Activated B cell treated with CpG ODN at 0.5 μM for 24 hours (primary cell): ENCODE results near the gene PRKX. TPM values are rescaled to one million over a fixed set of nuclear protein-coding genes. Genes with fewer than 3 reads are reported as not detected.

ENCODE experiments used
- ATAC-seq: fragments of 200-7000 bp; cut with Tn5 transposase; one replicate; pipeline ENCODE4 v1.10.0; 2021; ENCODE audit warnings: low read depth, mild to moderate bottlenecking, moderate library complexity
- CTCF ChIA-PET: fragments of 350-600 bp; sonication (Branson Sonifier 250); formaldehyde crosslinking; loops from one replicate; lab custom pipeline; 2021; ENCODE audit warnings: antibody characterized with exemption; lab: Charles Lee
- POLR2A ChIA-PET: fragments of 350-600 bp; sonication (Branson Sonifier 250); formaldehyde crosslinking; loops from one replicate; lab custom pipeline; 2021; ENCODE audit warnings: antibody characterized with exemption; lab: Charles Lee
- DNase-seq: peaks from one replicate; pipeline ENCODE4 v3.0.0; 2022
- H3K27ac Mint-ChIP-seq: one replicate; pipeline ENCODE4 v1.8.0; 2020; ENCODE audit warnings: mixed read lengths
- H3K27me3 Mint-ChIP-seq: one replicate; pipeline ENCODE4 v1.8.0; 2021; ENCODE audit warnings: mixed read lengths
- H3K36me3 Mint-ChIP-seq: one replicate; pipeline ENCODE4 v1.8.0; 2021; ENCODE audit warnings: low read depth, mixed read lengths
- H3K4me1 Mint-ChIP-seq: one replicate; pipeline ENCODE4 v1.8.0; 2021; ENCODE audit warnings: mixed read lengths
- H3K4me3 Mint-ChIP-seq: one replicate; pipeline ENCODE4 v1.8.0; 2020; ENCODE audit warnings: mild to moderate bottlenecking, mixed read lengths
- H3K9me3 Mint-ChIP-seq: one replicate; pipeline ENCODE4 v1.8.0; 2020; ENCODE audit warnings: mixed read lengths
- intact Hi-C: fragments of 100-400 bp; cut with micrococcal nuclease; formaldehyde crosslinking; loops from one replicate; pipeline ENCODE4 v1.15.1; 2024
- total RNA-seq: library from RNA; stranded (reverse); gene quantifications from 2 replicates; pipeline ENCODE4 v1.2.3, GENCODE V29; 2022
- TF ChIP-seq, protein P1 (sequence below): fragments of 200-600 bp; IDR thresholded peaks from one replicate; pipeline ENCODE4 v1.8.0; 2022; ENCODE audit warnings: antibody characterized with exemption, mild to moderate bottlenecking

The PRKX gene
- total RNA-seq, 1 donor from 2014 or later, result 23.9 TPM

DNA sequence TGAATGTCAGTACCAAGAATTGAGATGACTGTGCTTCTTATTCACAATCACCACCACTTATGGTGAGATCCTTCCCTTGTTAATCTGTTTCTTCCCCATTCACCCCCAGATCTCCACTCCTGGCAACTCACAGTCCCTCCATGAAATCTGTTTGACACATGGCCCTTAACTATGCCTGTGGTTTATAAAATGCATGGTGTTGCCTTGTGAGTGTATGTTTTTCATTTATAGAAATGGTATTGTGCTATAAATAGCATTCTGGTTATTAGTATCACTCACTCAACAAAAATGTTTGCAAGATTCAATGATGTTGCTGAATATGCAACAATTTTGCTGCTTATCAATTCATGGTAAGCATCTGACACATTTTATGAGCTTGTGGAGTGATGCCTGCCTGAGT lies 131.0 kb downstream of the PRKX start:
- no peaks in the 10 kb centered on the region for H3K27me3 Mint-ChIP-seq
- H3K36me3 Mint-ChIP-seq, result no peaks in the 10 kb centered on the region
- H3K4me3 Mint-ChIP-seq, result no peak overlapping the region
- TF ChIP-seq, protein P1, sequence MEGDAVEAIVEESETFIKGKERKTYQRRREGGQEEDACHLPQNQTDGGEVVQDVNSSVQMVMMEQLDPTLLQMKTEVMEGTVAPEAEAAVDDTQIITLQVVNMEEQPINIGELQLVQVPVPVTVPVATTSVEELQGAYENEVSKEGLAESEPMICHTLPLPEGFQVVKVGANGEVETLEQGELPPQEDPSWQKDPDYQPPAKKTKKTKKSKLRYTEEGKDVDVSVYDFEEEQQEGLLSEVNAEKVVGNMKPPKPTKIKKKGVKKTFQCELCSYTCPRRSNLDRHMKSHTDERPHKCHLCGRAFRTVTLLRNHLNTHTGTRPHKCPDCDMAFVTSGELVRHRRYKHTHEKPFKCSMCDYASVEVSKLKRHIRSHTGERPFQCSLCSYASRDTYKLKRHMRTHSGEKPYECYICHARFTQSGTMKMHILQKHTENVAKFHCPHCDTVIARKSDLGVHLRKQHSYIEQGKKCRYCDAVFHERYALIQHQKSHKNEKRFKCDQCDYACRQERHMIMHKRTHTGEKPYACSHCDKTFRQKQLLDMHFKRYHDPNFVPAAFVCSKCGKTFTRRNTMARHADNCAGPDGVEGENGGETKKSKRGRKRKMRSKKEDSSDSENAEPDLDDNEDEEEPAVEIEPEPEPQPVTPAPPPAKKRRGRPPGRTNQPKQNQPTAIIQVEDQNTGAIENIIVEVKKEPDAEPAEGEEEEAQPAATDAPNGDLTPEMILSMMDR, result no peak
- no peaks in the 10 kb centered on the region for H3K4me1 Mint-ChIP-seq
- DNase-seq, result no peak
- no peak overlapping the region for H3K27ac Mint-ChIP-seq
- POLR2A ChIA-PET, result no interaction called here
- intact Hi-C loops, result no loop called here
- CTCF ChIA-PET, result no interaction called here
- no peak for ATAC-seq
- no peaks in the 10 kb centered on the region for H3K9me3 Mint-ChIP-seq

DNA sequence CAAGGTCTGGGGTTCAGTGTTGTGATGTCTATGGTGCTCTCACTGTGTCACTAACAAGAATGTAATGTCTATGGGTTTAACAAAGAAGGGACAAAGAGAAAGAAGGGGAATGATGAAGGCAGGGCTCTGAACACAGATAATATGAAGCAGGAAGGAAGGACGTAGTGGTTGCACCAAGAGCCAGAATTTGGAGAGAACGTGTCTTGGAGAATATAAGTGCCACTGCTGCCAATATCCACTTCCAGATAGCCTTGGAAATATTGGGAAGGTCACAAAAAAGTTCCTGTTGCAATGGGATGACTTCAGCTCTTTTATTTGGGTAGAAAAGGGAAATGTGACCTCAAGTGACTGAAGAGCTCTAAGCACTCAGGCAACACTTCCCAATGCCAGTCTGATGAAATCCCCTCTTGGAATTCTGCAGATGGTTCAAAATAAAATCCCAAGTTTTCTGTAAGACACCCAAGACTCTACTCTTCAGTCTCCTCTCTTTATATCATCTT lies 131.8 kb downstream of the PRKX start:
- ChIA-PET POLR2A (no interaction called here), CTCF (no interaction called here)
- H3K9me3 Mint-ChIP-seq, result no peaks in the 10 kb centered on the region
- no peaks in the 10 kb centered on the region for H3K4me1 Mint-ChIP-seq
- TF ChIP-seq, protein P1, result no peak
- intact Hi-C loops, result no loop called here
- no peak for ATAC-seq
- H3K36me3 Mint-ChIP-seq, result no peaks in the 10 kb centered on the region
- no peaks in the 10 kb centered on the region for H3K27me3 Mint-ChIP-seq
- H3K4me3 Mint-ChIP-seq, result no peak overlapping the region
- H3K27ac Mint-ChIP-seq, result no peak overlapping the region
- DNase-seq, result no peak

DNA sequence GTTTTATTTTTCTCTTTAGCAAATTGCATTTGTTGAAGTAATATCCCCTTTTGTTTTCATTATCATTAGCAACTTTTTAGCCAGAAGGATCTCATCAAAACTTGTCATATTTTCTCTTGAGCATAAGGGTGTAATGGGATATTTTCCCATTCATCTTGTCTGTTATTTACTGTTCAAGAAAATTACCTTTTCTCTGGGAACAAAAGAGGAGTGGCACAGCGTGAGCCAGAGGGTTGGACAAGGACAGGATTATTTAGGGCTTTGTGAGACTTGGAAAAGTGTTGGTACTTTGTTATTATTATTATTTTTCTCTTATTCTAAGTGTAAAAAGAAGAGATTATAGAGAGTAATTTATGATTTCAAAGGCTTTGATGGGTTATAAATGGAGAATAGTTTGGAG lies 135.9 kb downstream of the PRKX start:
- CTCF ChIA-PET, result no interaction called here
- POLR2A ChIA-PET, result no interaction called here

DNA sequence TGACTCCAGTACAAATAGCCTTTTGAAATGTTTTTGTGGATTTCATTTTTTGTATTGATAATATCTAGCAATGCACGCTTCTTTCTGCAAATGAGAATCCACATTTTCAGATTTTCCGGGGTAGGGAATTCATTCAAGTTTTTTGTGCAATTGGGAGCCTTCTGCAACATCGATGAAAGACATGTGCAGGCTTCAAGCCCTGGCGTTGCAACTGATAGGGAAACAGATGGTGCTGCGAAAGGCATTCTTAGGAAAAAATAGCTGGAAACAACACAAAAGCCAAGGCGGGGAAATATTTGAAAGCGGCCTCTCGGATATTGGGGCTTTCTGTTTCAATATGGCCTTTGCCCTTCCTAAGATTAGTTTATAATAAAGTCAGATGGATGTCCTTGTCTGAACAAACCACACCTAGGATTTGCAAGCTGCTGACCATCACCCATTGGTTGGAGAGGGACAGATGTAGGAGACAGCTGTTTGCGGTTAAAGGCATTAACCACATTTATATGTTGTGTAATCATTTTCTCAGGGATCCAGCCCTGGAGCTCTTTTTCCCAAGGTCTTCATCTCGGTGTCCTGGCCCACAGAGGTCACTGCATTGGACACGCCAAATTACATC lies 136.5 kb downstream of the PRKX start:
- Mint-ChIP-seq H3K27me3 (no peaks in the 10 kb centered on the region), H3K4me1 (no peaks in the 10 kb centered on the region), H3K4me3 (no peak overlapping the region), H3K27ac (no peak overlapping the region), H3K9me3 (no peaks in the 10 kb centered on the region), H3K36me3 (no peaks in the 10 kb centered on the region)
- no peak for DNase-seq
- no peak for ATAC-seq
- POLR2A ChIA-PET, result no interaction called here
- TF ChIP-seq, protein P1, result no peak
- CTCF ChIA-PET, result no interaction called here
- intact Hi-C loops, result no loop called here

More for the DNA sequence above, 135.9 kb downstream of the PRKX start:
- DNase-seq (no peak), ATAC-seq (no peak)
- Mint-ChIP-seq H3K9me3 (no peaks in the 10 kb centered on the region), H3K27me3 (no peaks in the 10 kb centered on the region), H3K36me3 (no peaks in the 10 kb centered on the region), H3K27ac (no peak overlapping the region), H3K4me3 (no peak overlapping the region), H3K4me1 (no peaks in the 10 kb centered on the region)
- TF ChIP-seq, protein P1, result no peak
- intact Hi-C loops, result no loop called here

DNA sequence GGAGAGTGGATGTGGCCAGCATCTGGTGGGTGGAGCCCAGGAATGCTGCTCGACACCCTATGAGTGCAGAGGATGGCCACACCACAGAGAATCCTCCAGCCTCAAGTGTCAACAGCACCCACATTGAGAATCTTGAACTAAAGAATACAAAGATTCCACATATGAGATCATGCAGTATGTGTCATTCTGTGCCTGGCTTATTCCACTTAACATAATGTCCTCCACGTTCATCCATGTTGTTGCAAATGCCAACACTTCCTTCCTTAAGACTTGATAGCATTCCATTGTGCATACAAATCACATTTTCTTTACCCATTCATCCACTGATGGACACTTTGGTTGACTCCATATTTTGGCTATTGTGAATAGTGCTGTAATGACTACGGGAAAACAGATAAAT lies 145.8 kb downstream of the PRKX start:
- Mint-ChIP-seq H3K27me3 (no peaks in the 10 kb centered on the region), H3K27ac (no peak overlapping the region), H3K36me3 (no peaks in the 10 kb centered on the region), H3K4me3 (no peak overlapping the region), H3K9me3 (no peaks in the 10 kb centered on the region), H3K4me1 (no peaks in the 10 kb centered on the region)
- intact Hi-C loops, result no loop called here
- TF ChIP-seq, protein P1, result no peak
- CTCF ChIA-PET, result no interaction called here
- no peak for ATAC-seq
- DNase-seq, result no peak
- POLR2A ChIA-PET, result no interaction called here
